ENCODE measurements around the gene PTGFRN.
"Not testable (repeated sequence)": the region's sequence is repeated elsewhere in the genome, so short reads cannot be mapped to it uniquely, and the experiment has no call there.

Gene PTGFRN

DNA sequence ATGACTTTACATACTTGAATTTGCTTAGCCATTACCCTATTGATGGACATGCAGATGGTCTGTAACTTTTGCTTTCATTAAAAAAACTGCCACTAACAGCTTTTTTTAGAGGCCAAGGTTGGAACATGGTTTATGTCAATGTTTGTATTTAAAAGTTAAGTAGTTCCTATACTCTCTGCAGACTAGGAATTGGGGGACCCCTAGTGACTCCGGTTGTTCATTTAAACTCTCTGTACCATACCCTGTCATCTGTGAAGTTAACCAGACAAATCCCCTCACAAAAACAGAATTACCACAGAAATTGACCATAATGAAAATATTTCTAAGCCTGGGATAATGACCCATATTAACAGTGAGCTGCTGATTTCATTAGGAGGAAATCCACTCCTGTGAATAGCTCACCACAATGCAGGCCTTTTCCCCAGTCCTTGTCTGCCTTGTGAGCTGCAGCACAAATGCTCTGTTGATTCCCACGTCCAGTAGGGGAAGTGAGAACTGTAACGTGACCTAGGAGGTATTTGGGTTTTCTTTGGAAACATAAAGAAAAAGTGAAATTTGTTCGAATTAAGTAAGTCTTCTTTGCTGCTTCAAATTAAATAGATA is 61.6 kb downstream of the PTGFRN start:
- WGBS, 2 donors (ENCODE audit: extremely low coverage in 2 of 2, insufficient read length in 2 of 2, insufficient replicate concordance in 1 of 2), result no CpG with 5 or more reads among the region's 4 CpGs
- Histone ChIP-seq H3K23ac (ENCODE audit: low read depth, low read length, poor library complexity) (no peak overlapping the region), H3K9me3 (replicated peaks in 1 of 2; ENCODE audit: control insufficient read depth in 2 of 2, insufficient read depth in 1 of 2, low read depth in 1 of 2, low read length in 2 of 2) (peaks cover 6 to 26% of the 10 kb centered on the region in 2 donors), H3K4me3 (ENCODE audit: low read length in 2 of 2) (no peak overlapping the region), H2BK120ac (ENCODE audit: low read depth, low read length) (no peak overlapping the region), H3K79me1 (ENCODE audit: low read depth, low read length) (no peaks in the 10 kb centered on the region), H4K91ac (ENCODE audit: low read depth, low read length, poor library complexity) (no peak overlapping the region), H3K18ac (ENCODE audit: low read length) (no peak overlapping the region), H2BK15ac (ENCODE audit: low read length) (no peak overlapping the region), H2BK5ac (ENCODE audit: low read length) (no peak overlapping the region), H3K27me3 (ENCODE audit: control insufficient read depth in 3 of 3, insufficient read depth in 3 of 3, low read depth in 1 of 3, low read length in 3 of 3) (no peaks in the 10 kb centered on the region), H3K36me3 (replicated peaks in 1 of 2; ENCODE audit: control insufficient read depth in 2 of 2, insufficient read depth in 2 of 2, low read length in 2 of 2) (peaks cover 13 to 47% of the 10 kb centered on the region in 2 donors), H3K4me1 (ENCODE audit: control insufficient read depth in 2 of 2, insufficient read depth in 1 of 2, low read depth in 1 of 2, low read length in 2 of 2) (peaks cover 5 to 9% of the 10 kb centered on the region in 2 donors), H3K9ac (ENCODE audit: low read depth, low read length, poor library complexity) (no peak overlapping the region), H3K27ac (replicated peaks; ENCODE audit: low read length) (no peak overlapping the region), H2AK5ac (ENCODE audit: low read depth, low read length) (no peak overlapping the region), H2BK12ac (ENCODE audit: low read length) (no peak overlapping the region), H3K4ac (ENCODE audit: low read length) (no peak overlapping the region), H3K14ac (ENCODE audit: low read length) (no peak overlapping the region), H2AFZ (ENCODE audit: low read length) (no peak overlapping the region), H3K4me2 (ENCODE audit: insufficient read depth, low read length, poor library complexity, severe bottlenecking) (no peak overlapping the region), H4K8ac (ENCODE audit: low read depth, low read length) (no peak overlapping the region)
- no peak for DNase-seq (ENCODE audit: low spot score)

DNA sequence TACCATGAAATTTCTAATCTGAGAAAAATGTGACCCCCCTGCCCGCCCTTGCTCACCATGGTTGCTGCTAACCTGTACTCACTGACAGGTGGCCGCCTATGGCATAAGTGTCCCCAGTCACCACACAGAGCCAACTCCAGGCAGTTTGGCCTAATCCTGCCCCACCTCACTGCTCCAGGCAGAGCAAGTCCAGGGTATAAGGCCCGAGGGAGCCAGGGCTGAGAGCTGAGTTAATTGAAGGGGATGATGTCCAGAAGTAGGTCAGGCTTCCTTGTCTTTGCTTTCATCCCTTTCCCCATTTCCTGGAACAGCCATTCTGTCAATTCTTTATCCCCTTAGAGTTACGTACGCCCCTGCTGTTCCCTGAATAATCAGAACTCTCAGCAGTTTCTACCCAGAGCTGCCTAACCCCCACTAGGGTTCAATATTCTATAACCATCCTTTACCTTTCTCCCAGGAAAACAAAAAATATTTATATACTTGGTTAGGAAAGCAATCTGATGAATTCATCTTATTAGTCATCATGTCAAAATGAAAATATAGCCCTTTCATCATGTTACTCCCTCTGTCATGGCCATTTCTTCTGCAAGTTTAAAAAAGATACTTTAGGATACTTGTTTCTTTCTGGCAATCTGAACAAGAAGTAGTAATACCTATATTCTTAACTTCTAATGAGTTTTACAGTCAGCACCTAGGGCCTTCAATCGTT is 62.4 kb downstream of the PTGFRN start:
- Histone ChIP-seq H3K36me3 (replicated peaks in 1 of 2; ENCODE audit: control insufficient read depth in 2 of 2, insufficient read depth in 2 of 2, low read length in 2 of 2) (peaks cover 11 to 40% of the 10 kb centered on the region in 2 donors), H3K27me3 (ENCODE audit: control insufficient read depth in 3 of 3, insufficient read depth in 3 of 3, low read depth in 1 of 3, low read length in 3 of 3) (no peaks in the 10 kb centered on the region), H3K18ac (ENCODE audit: low read length) (no peak overlapping the region), H3K4ac (ENCODE audit: low read length) (no peak overlapping the region), H3K27ac (replicated peaks; ENCODE audit: low read length) (no peak overlapping the region), H4K8ac (ENCODE audit: low read depth, low read length) (no peak overlapping the region), H3K23ac (ENCODE audit: low read depth, low read length, poor library complexity) (no peak overlapping the region), H3K4me2 (ENCODE audit: insufficient read depth, low read length, poor library complexity, severe bottlenecking) (no peak overlapping the region), H3K79me1 (ENCODE audit: low read depth, low read length) (no peaks in the 10 kb centered on the region), H2AK5ac (ENCODE audit: low read depth, low read length) (no peak overlapping the region), H3K4me1 (ENCODE audit: control insufficient read depth in 2 of 2, insufficient read depth in 1 of 2, low read depth in 1 of 2, low read length in 2 of 2) (peaks cover 5 to 9% of the 10 kb centered on the region in 2 donors), H3K14ac (ENCODE audit: low read length) (no peak overlapping the region), H2BK12ac (ENCODE audit: low read length) (no peak overlapping the region), H2AFZ (ENCODE audit: low read length) (no peak overlapping the region), H3K9me3 (replicated peaks in 1 of 2; ENCODE audit: control insufficient read depth in 2 of 2, insufficient read depth in 1 of 2, low read depth in 1 of 2, low read length in 2 of 2) (peaks cover 6 to 26% of the 10 kb centered on the region in 2 donors), H2BK15ac (ENCODE audit: low read length) (no peak overlapping the region), H4K91ac (ENCODE audit: low read depth, low read length, poor library complexity) (no peak overlapping the region), H2BK5ac (ENCODE audit: low read length) (no peak overlapping the region), H3K9ac (ENCODE audit: low read depth, low read length, poor library complexity) (peak overlapping the region; percentile 76), H2BK120ac (ENCODE audit: low read depth, low read length) (no peak overlapping the region), H3K4me3 (ENCODE audit: low read length in 2 of 2) (no peak overlapping the region)
- no CpG with 5 or more reads among the region's 6 CpGs for WGBS, 2 donors (ENCODE audit: extremely low coverage in 2 of 2, insufficient read length in 2 of 2, insufficient replicate concordance in 1 of 2)
- DNase-seq (ENCODE audit: low spot score), result no peak

GRCh38 chr1:116972674-116973030 is 62.9 kb downstream of the PTGFRN start:
- Histone ChIP-seq H3K79me1 (ENCODE audit: low read depth, low read length) (no peaks in the 10 kb centered on the region), H3K27me3 (ENCODE audit: control insufficient read depth in 3 of 3, insufficient read depth in 3 of 3, low read depth in 1 of 3, low read length in 3 of 3) (no peaks in the 10 kb centered on the region), H2BK15ac (ENCODE audit: low read length) (no peak overlapping the region), H2BK12ac (ENCODE audit: low read length) (no peak overlapping the region), H3K4ac (ENCODE audit: low read length) (no peak overlapping the region), H2AK5ac (ENCODE audit: low read depth, low read length) (no peak overlapping the region), H3K4me1 (ENCODE audit: control insufficient read depth in 2 of 2, insufficient read depth in 1 of 2, low read depth in 1 of 2, low read length in 2 of 2) (peaks cover 5 to 9% of the 10 kb centered on the region in 2 donors), H3K9me3 (replicated peaks in 1 of 2; ENCODE audit: control insufficient read depth in 2 of 2, insufficient read depth in 1 of 2, low read depth in 1 of 2, low read length in 2 of 2) (peaks cover 6 to 26% of the 10 kb centered on the region in 2 donors), H3K4me2 (ENCODE audit: insufficient read depth, low read length, poor library complexity, severe bottlenecking) (no peak overlapping the region), H4K8ac (ENCODE audit: low read depth, low read length) (no peak overlapping the region), H3K23ac (ENCODE audit: low read depth, low read length, poor library complexity) (no peak overlapping the region), H2BK5ac (ENCODE audit: low read length) (no peak overlapping the region), H4K91ac (ENCODE audit: low read depth, low read length, poor library complexity) (no peak overlapping the region), H3K36me3 (replicated peaks in 1 of 2; ENCODE audit: control insufficient read depth in 2 of 2, insufficient read depth in 2 of 2, low read length in 2 of 2) (peaks cover 10 to 34% of the 10 kb centered on the region in 2 donors), H2BK120ac (ENCODE audit: low read depth, low read length) (no peak overlapping the region), H3K18ac (ENCODE audit: low read length) (no peak overlapping the region), H2AFZ (ENCODE audit: low read length) (no peak overlapping the region), H3K27ac (replicated peaks; ENCODE audit: low read length) (no peak overlapping the region), H3K4me3 (ENCODE audit: low read length in 2 of 2) (no peak overlapping the region), H3K14ac (ENCODE audit: low read length) (no peak overlapping the region), H3K9ac (ENCODE audit: low read depth, low read length, poor library complexity) (no peak overlapping the region)
- no CpG with 5 or more reads among the region's 2 CpGs for WGBS, 2 donors (ENCODE audit: extremely low coverage in 2 of 2, insufficient read length in 2 of 2, insufficient replicate concordance in 1 of 2)
- no peak for DNase-seq (ENCODE audit: low spot score)

GRCh38 chr1:116980309-116980708 is 70.6 kb downstream of the PTGFRN start:
- H3K27me3 ChIP-seq (ENCODE audit: control insufficient read depth in 3 of 3, insufficient read depth in 3 of 3, low read depth in 1 of 3, low read length in 3 of 3); H2BK120ac ChIP-seq (ENCODE audit: low read depth, low read length); H2BK12ac ChIP-seq (ENCODE audit: low read length); H2AFZ ChIP-seq (ENCODE audit: low read length); H3K9ac ChIP-seq (ENCODE audit: low read depth, low read length, poor library complexity); H3K4me2 ChIP-seq (ENCODE audit: insufficient read depth, low read length, poor library complexity, severe bottlenecking); H2AK5ac ChIP-seq (ENCODE audit: low read depth, low read length); DNase-seq (ENCODE audit: low spot score); H3K4me3 ChIP-seq (ENCODE audit: low read length in 2 of 2); H3K79me1 ChIP-seq (ENCODE audit: low read depth, low read length); H2BK15ac ChIP-seq (ENCODE audit: low read length); H3K23ac ChIP-seq (ENCODE audit: low read depth, low read length, poor library complexity); H4K8ac ChIP-seq (ENCODE audit: low read depth, low read length); H3K27ac ChIP-seq (replicated peaks; ENCODE audit: low read length); H3K18ac ChIP-seq (ENCODE audit: low read length); H3K4ac ChIP-seq (ENCODE audit: low read length); H4K91ac ChIP-seq (ENCODE audit: low read depth, low read length, poor library complexity); H3K4me1 ChIP-seq (ENCODE audit: control insufficient read depth in 2 of 2, insufficient read depth in 1 of 2, low read depth in 1 of 2, low read length in 2 of 2); H3K14ac ChIP-seq (ENCODE audit: low read length); H3K9me3 ChIP-seq (replicated peaks in 1 of 2; ENCODE audit: control insufficient read depth in 2 of 2, insufficient read depth in 1 of 2, low read depth in 1 of 2, low read length in 2 of 2); H2BK5ac ChIP-seq (ENCODE audit: low read length): not testable (repeated sequence)
- peaks cover 2 to 22% of the 10 kb centered on the region in 2 donors for H3K36me3 ChIP-seq (replicated peaks in 1 of 2; ENCODE audit: control insufficient read depth in 2 of 2, insufficient read depth in 2 of 2, low read length in 2 of 2)
- WGBS, 2 donors (ENCODE audit: extremely low coverage in 2 of 2, insufficient read length in 2 of 2, insufficient replicate concordance in 1 of 2), result no CpG with 5 or more reads among the region's 1 CpG

Data from neuronal stem cell (in vitro differentiated cells).